ENCODE results near the gene KCNK7. TPM values are rescaled to one million over a fixed set of nuclear protein-coding genes. Genes with fewer than 3 reads are reported as not detected.

The KCNK7 gene
- total RNA-seq, 1 experiment from 2014 or later = 1.4 TPM

GRCh38 chr11:65610404-65610803 lies 14.8 kb upstream of the KCNK7 start:
- no peak for DNase-seq
- no TSS peak for BruUV-seq (replicated peaks)
- CTCF ChIA-PET = interaction anchor here (1.2 to 1.5 kb wide), 2 partner anchors 8 to 17 kb away, joined by 3 read pairs; no protein-coding TSS in a partner anchor
- intact Hi-C loops (cut with micrococcal nuclease; ENCODE audit: unreplicated experiment) = no loop called here
- Mint-ChIP-seq H3K27ac (ENCODE audit: unreplicated experiment) (no peak overlapping the region), H3K9me3 (ENCODE audit: low read depth, unreplicated experiment) (no peaks in the 10 kb centered on the region), H3K27me3 (ENCODE audit: unreplicated experiment) (no peaks in the 10 kb centered on the region), H3K36me3 (ENCODE audit: insufficient read depth, unreplicated experiment) (peaks cover 79% of the 10 kb centered on the region), H3K4me1 (ENCODE audit: low read depth, unreplicated experiment) (peaks cover 37% of the 10 kb centered on the region), H3K4me3 (ENCODE audit: low read depth, unreplicated experiment) (peak overlapping the region; percentile 3)
- TF ChIP-seq CTCF (IDR thresholded peaks at IDR 0.05; ENCODE audit: unreplicated experiment) = no peak

GRCh38 chr11:65609665-65610064 lies 14.1 kb upstream of the KCNK7 start:
- CTCF ChIA-PET = interaction anchor here (1.2 to 1.5 kb wide), 2 partner anchors 9 to 16 kb away, joined by 3 read pairs; no protein-coding TSS in a partner anchor
- Mint-ChIP-seq H3K4me1 (ENCODE audit: low read depth, unreplicated experiment) (peaks cover 37% of the 10 kb centered on the region), H3K27ac (ENCODE audit: unreplicated experiment) (no peak overlapping the region), H3K4me3 (ENCODE audit: low read depth, unreplicated experiment) (peak overlapping the region; percentile 3), H3K27me3 (ENCODE audit: unreplicated experiment) (no peaks in the 10 kb centered on the region), H3K9me3 (ENCODE audit: low read depth, unreplicated experiment) (no peaks in the 10 kb centered on the region), H3K36me3 (ENCODE audit: insufficient read depth, unreplicated experiment) (peaks cover 79% of the 10 kb centered on the region)
- intact Hi-C loops (cut with micrococcal nuclease; ENCODE audit: unreplicated experiment) = no loop called here
- DNase-seq = no peak
- TF ChIP-seq CTCF (IDR thresholded peaks at IDR 0.05; ENCODE audit: unreplicated experiment) = no peak
- BruUV-seq (replicated peaks) = no TSS peak

GRCh38 chr11:65609229-65609628 lies 13.6 kb upstream of the KCNK7 start:
- Mint-ChIP-seq H3K4me1 (ENCODE audit: low read depth, unreplicated experiment) (peaks cover 37% of the 10 kb centered on the region), H3K27ac (ENCODE audit: unreplicated experiment) (no peak overlapping the region), H3K9me3 (ENCODE audit: low read depth, unreplicated experiment) (no peaks in the 10 kb centered on the region), H3K4me3 (ENCODE audit: low read depth, unreplicated experiment) (no peak overlapping the region), H3K27me3 (ENCODE audit: unreplicated experiment) (no peaks in the 10 kb centered on the region), H3K36me3 (ENCODE audit: insufficient read depth, unreplicated experiment) (peaks cover 79% of the 10 kb centered on the region)
- intact Hi-C loops (cut with micrococcal nuclease; ENCODE audit: unreplicated experiment) = no loop called here
- no peak for TF ChIP-seq CTCF (IDR thresholded peaks at IDR 0.05; ENCODE audit: unreplicated experiment)
- DNase-seq = no peak
- no TSS peak for BruUV-seq (replicated peaks)
- CTCF ChIA-PET = interaction anchor here (1.2 to 1.5 kb wide), 2 partner anchors 10 to 15 kb away, joined by 3 read pairs; no protein-coding TSS in a partner anchor

DNA sequence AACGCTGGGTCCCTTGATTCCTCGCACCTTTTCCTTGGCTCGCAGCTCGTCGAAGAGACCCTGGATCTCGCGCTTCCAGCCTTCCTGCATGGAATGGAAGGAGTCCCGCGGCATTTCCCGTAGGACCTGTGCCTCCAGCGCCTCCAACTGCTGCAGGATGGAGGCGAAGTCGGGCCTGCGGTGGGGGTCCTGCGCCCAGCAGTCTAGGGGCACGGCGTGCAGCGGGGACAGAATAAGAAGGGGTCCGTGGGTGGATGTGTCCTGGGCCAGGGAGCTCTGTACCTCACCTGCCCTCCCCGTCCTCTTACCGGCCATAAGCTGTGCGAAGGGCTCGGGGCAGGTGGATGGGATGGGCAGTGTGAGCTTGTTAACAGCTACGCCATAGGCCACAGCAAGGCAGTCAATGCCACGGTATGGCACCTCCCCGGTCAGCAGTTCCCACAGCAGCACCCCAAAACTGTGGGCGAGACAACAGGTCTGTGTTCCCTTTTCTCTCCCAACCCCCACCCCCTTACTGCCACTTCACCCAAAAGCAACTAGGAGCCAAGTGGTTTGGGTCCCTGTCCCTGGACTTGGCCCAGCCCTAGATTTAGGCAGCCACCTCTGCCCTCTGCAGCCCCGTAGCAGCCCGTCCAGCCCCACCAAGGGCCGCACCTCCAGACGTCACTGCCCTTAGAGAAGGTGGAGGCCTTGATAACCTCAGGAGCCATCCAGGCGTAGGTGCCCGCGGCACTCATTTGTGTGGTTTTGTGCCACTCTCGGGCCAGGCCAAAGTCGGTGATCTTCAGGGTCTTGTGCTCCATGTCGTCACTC lies 12.2 kb upstream of the KCNK7 start:
- Mint-ChIP-seq H3K27ac (ENCODE audit: unreplicated experiment) (no peak overlapping the region), H3K4me3 (ENCODE audit: low read depth, unreplicated experiment) (no peak overlapping the region), H3K4me1 (ENCODE audit: low read depth, unreplicated experiment) (peaks cover 37% of the 10 kb centered on the region), H3K27me3 (ENCODE audit: unreplicated experiment) (no peaks in the 10 kb centered on the region), H3K36me3 (ENCODE audit: insufficient read depth, unreplicated experiment) (peaks cover 76% of the 10 kb centered on the region), H3K9me3 (ENCODE audit: low read depth, unreplicated experiment) (no peaks in the 10 kb centered on the region)
- intact Hi-C loops (cut with micrococcal nuclease; ENCODE audit: unreplicated experiment) = no loop called here
- no peak for DNase-seq
- CTCF ChIA-PET = no interaction called here
- no peak for TF ChIP-seq CTCF (IDR thresholded peaks at IDR 0.05; ENCODE audit: unreplicated experiment)
- no TSS peak for BruUV-seq (replicated peaks)
